ENCODE data around the gene FOXP4. TPM values are rescaled to one million over a fixed set of nuclear protein-coding genes. Genes with fewer than 3 reads are reported as not detected.
A peak's percentile ranks its signal among the peaks of the same experiment; 100 is the strongest.

Gene FOXP4
- total RNA-seq, 3 donors from 2014 or later = 5.1 to 11.0 (median 5.6) TPM

DNA sequence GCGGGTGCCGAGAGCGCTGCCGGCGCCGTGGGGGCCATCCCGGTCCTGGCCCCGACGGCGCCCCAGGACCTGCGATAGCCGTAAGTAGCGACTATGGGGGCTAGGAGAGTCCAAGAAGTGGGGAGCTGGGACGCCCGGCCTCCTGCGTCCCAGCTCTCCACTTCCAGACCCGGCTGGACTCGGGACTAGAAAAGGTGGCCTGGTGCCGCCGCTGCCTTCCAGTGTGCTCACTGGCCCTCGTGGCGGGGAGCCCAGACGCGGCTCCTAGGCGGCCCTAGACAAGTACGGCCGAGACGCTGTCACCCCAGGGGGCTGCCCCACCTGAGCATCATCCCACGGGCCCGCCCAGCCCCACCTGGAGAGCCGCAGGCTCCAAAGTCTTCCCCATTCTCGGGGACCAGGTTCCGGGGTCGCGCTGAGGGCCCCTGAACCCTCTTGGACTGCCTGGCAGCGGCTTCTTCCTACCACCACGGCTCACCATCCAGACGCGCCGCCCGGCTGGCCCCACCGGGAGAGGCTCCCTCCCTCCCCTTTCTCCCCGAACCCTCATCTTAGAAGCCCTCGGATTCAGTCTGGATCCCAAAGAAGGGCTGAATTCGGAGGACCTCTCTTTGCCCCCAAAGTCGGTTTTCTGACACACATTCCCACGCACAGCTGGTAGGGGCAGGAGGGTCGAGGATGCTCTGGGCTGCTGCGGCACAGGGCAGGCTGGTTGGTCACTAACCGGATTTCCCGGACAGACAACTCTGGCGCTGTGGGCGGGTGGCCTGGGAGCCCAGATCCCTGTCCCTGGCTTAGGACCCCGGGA lies 91.2 kb downstream of the FOXP4 start:
- Histone ChIP-seq H3K27ac (peak overlapping the region; percentile 83 to 87), H3K27me3 (peaks cover 0 to 4% of the 10 kb centered on the region in 2 donors)
- intact Hi-C loops (cut with DNase I; ENCODE audit: low total_unique reads) = no loop called here

DNA sequence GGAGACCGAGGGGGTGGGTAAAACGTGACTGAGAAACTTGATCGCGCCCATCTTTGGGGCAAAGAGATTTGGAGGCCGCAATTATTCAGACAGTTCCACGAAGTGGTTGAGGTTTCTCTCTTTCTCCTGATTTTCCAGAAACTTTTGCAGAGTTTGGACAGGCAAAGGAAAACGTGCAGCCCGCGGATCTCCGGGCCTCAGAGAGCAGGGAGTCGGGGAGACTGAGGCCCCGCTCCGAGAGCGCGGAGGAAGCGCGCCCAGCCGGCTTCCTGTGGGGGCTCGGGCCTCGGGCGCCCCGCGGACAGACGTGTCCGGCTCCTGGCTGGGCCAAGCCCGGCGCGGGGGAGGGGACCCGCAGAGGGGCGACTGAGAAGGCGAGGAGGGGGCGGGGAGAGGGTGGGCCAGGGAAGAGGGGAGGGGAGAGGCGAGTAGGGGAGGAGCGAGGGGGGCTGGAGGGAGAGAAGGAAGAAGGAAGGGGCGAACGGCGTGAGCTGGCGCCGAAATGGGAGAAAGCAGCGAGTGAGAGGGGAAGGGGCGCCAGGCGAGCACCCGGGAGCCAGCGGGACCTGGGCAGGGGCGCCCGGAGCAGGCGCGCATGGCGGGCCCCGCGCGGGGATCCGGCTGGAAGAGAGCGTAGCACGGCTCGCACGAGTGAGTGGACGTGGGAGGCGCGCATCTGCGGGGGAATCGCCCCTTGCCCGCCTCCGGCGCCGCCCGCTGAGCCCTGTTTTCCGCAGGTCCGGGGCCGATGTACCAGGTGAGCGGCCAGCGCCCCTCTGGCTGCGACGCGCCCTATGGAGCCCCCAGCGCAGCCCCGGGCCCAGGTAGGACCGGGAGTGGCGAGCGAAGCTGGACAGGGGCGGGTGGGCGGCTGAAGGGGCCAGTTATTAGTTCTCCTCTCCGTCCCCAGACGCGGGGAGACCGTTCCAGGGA lies 92.1 kb downstream of the FOXP4 start, which contains the start of gene MDFI:
MDFI (plus strand) TSS at position 467 of the 933 bp plus-strand sequence; CDS start at position 749, 282 bp downstream.
- no peak for DNase-seq (ENCODE audit: low spot score in 2 of 2)
- TF ChIP-seq, protein P1, sequence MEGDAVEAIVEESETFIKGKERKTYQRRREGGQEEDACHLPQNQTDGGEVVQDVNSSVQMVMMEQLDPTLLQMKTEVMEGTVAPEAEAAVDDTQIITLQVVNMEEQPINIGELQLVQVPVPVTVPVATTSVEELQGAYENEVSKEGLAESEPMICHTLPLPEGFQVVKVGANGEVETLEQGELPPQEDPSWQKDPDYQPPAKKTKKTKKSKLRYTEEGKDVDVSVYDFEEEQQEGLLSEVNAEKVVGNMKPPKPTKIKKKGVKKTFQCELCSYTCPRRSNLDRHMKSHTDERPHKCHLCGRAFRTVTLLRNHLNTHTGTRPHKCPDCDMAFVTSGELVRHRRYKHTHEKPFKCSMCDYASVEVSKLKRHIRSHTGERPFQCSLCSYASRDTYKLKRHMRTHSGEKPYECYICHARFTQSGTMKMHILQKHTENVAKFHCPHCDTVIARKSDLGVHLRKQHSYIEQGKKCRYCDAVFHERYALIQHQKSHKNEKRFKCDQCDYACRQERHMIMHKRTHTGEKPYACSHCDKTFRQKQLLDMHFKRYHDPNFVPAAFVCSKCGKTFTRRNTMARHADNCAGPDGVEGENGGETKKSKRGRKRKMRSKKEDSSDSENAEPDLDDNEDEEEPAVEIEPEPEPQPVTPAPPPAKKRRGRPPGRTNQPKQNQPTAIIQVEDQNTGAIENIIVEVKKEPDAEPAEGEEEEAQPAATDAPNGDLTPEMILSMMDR (IDR thresholded peaks at IDR 0.05) = no peak
- no peak for TF ChIP-seq POLR2AphosphoS5 (IDR thresholded peaks at IDR 0.05)
- no peak for TF ChIP-seq POLR2A (IDR thresholded peaks at IDR 0.05)
- Histone ChIP-seq H3K9me3 (no peaks in the 10 kb centered on the region), H3K4me3 (peak within 1 kb of the TSS; percentile 38 to 79 (median 68)), H3K27ac (peak within 1 kb of the TSS; percentile 83 to 87), H3K27me3 (peaks cover 0 to 4% of the 10 kb centered on the region in 2 donors), H3K36me3 (no peaks in the 10 kb centered on the region), H3K4me1 (no peaks in the 10 kb centered on the region)
- intact Hi-C loops (cut with DNase I; ENCODE audit: low total_unique reads) = no loop called here

More for the DNA sequence above, 91.2 kb downstream of the FOXP4 start:
- H3K36me3 ChIP-seq = no peaks in the 10 kb centered on the region
- H3K4me1 ChIP-seq = no peaks in the 10 kb centered on the region
- DNase-seq (ENCODE audit: low spot score in 2 of 2) = peak in 1 of 2 donors; percentile 30
- H3K9me3 ChIP-seq = no peaks in the 10 kb centered on the region
- no peak for TF ChIP-seq POLR2AphosphoS5 (IDR thresholded peaks at IDR 0.05)
- TF ChIP-seq POLR2A (IDR thresholded peaks at IDR 0.05) = no peak
- TF ChIP-seq, protein P1 (IDR thresholded peaks at IDR 0.05) = no peak
- peak overlapping the region; percentile 38 to 79 (median 68) for H3K4me3 ChIP-seq

DNA sequence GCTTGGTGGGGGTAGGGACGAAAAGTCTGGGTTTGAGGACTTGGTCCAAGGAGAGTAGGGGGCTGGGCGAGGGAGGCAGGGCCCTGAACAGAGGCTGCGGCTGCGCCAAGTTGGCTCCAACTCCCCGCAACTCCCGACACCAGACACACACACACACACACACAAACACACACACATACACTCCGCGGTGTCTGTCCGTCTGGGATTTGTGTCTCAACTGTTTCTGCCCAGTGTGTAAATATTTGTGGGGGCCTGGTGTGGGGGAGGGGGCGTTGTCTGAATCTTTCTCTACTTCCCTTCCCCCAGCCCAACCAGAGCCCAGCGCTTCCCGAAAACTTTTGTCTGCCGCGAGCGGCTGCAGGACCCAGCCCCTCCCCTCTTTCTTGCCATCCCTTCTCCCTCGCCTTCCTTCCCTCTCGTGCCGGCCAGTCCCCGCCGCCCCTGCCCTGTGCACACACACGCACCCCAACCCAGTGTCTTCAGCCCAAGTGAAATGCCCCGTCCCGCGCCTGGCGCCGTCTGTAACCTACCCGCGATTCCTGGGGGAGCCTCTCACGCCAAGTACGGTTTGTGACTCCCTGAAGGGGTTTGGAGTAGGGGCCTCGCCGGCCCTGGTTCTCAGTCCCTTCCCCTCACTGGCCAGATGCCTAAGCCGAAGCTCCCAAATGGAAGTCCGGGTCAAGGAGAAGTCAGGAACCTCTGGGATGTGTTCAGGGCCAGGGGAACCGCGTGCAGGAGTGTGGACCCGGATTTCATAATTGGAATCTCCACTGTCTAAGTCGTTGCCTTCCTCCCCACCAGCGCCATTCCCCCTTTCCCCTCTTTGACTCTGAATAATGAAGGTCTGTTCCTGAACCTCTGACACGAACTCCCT lies 93.0 kb downstream of the FOXP4 start:
- peak overlapping the region; percentile 83 to 87 for H3K27ac ChIP-seq
- intact Hi-C loops (cut with DNase I; ENCODE audit: low total_unique reads) = no loop called here
- H3K4me1 ChIP-seq = no peaks in the 10 kb centered on the region
- DNase-seq (ENCODE audit: low spot score in 2 of 2) = peak in 1 of 2 donors; percentile 33
- no peaks in the 10 kb centered on the region for H3K36me3 ChIP-seq
- TF ChIP-seq POLR2AphosphoS5 (IDR thresholded peaks at IDR 0.05) = no peak
- TF ChIP-seq, protein P1 (IDR thresholded peaks at IDR 0.05) = no peak
- TF ChIP-seq POLR2A (IDR thresholded peaks at IDR 0.05) = no peak
- H3K4me3 ChIP-seq = peak overlapping the region; percentile 38 to 79 (median 68)
- H3K9me3 ChIP-seq = no peaks in the 10 kb centered on the region
- H3K27me3 ChIP-seq = peaks cover 0 to 4% of the 10 kb centered on the region in 2 donors

DNA sequence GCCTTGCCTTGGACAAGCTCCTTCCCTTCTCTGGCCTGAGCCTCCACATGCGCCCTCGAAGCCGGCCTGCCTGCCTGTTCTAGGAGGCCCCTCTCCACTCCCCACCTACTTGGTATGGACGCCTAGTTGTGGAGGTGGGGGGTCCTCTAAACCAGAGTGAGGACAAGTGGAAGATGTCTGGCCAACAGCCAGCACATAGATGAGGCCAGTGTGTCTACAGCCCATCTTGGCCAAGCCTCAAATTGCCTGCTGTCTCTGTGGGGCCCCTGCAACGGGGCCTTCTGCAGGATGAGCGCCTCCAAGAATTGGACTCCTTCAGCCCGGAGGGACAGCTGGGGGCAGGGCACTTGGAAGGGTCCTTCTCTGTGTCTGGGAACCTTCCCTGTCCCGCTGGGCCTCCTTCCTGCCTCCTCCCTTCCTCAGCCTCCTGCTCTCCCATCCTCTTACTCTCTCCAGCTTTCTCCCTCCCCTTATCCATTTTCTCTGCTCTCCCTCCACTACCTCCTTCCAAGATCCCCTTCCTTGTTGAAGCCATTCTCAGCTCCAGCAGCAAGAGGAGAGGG lies 93.7 kb downstream of the FOXP4 start:
- DNase-seq (ENCODE audit: low spot score in 2 of 2) = no peak
- Histone ChIP-seq H3K4me3 (peak overlapping the region in 1 of 3 donors; percentile 79), H3K9me3 (no peaks in the 10 kb centered on the region), H3K27me3 (peaks cover 0 to 4% of the 10 kb centered on the region in 2 donors), H3K36me3 (no peaks in the 10 kb centered on the region), H3K4me1 (no peaks in the 10 kb centered on the region), H3K27ac (peak overlapping the region; percentile 83 to 87)
- TF ChIP-seq POLR2A (IDR thresholded peaks at IDR 0.05) (no peak), POLR2AphosphoS5 (IDR thresholded peaks at IDR 0.05) (no peak)
- TF ChIP-seq, protein P1 (IDR thresholded peaks at IDR 0.05) = no peak
- intact Hi-C loops (cut with DNase I; ENCODE audit: low total_unique reads) = no loop called here

Data from breast epithelium (tissue), 4 donors.